ENCODE measurements around the gene AHNAK2.

GRCh38 chr14:104999361-104999760 lies 21.2 kb upstream of the AHNAK2 start:
- TF ChIP-seq CTCF (conservative IDR thresholded peaks at IDR 0.05) (no peak), ZFX (IDR thresholded peaks at IDR 0.05) (no peak)
